HPDE6-E6E7 (cell line): ENCODE measurements around the gene HSF2.
A peak's percentile ranks its signal among the peaks of the same experiment; 100 is the strongest.
"Not testable (repeated sequence)": the region's sequence is repeated elsewhere in the genome, so short reads cannot be mapped to it uniquely, and the experiment has no call there.

ENCODE experiments used
- DNase-seq: peaks from one replicate; pipeline ENCODE4 v3.0.0; 2011; ENCODE audit warnings: missing footprints; ENCODE audit errors: extremely low spot score

HSF2 gene

GRCh38 chr6:122452509-122452908 lies 53.1 kb downstream of the HSF2 start:
- DNase-seq: no peak

GRCh38 chr6:122454673-122455072 lies 55.2 kb downstream of the HSF2 start:
- DNase-seq: no peak

- not testable (repeated sequence) for DNase-seq
These were observed 55.7 kb downstream of the HSF2 start for GRCh38 chr6:122455116-122455515.

GRCh38 chr6:122458087-122458486 lies 58.6 kb downstream of the HSF2 start:
- DNase-seq: no peak

GRCh38 chr6:122459240-122459639 lies 59.8 kb downstream of the HSF2 start:
- no peak for DNase-seq

GRCh38 chr6:122459865-122460416 lies 60.5 kb downstream of the HSF2 start:
- DNase-seq: not testable (repeated sequence)

GRCh38 chr6:122461885-122462284 lies 62.4 kb downstream of the HSF2 start:
- no peak for DNase-seq

GRCh38 chr6:122471107-122472021 lies 71.9 kb downstream of the HSF2 start, which contains the start of gene SERINC1:
SERINC1 (minus strand) TSS chr6:122471807; CDS start chr6:122471737, 70 bp downstream.
- peak; percentile 87 for DNase-seq

- DNase-seq: no peak
These were observed 72.5 kb downstream of the HSF2 start for GRCh38 chr6:122472022-122472340.

GRCh38 chr6:122476131-122476530 lies 76.7 kb downstream of the HSF2 start:
- DNase-seq: peak; percentile 7

GRCh38 chr6:122482750-122483080 lies 83.3 kb downstream of the HSF2 start:
- DNase-seq: no peak
